ENCODE results near the gene C9orf78.
A peak's percentile ranks its signal among the peaks of the same experiment; 100 is the strongest.

The C9orf78 gene, protein sequence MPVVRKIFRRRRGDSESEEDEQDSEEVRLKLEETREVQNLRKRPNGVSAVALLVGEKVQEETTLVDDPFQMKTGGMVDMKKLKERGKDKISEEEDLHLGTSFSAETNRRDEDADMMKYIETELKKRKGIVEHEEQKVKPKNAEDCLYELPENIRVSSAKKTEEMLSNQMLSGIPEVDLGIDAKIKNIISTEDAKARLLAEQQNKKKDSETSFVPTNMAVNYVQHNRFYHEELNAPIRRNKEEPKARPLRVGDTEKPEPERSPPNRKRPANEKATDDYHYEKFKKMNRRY

DNA sequence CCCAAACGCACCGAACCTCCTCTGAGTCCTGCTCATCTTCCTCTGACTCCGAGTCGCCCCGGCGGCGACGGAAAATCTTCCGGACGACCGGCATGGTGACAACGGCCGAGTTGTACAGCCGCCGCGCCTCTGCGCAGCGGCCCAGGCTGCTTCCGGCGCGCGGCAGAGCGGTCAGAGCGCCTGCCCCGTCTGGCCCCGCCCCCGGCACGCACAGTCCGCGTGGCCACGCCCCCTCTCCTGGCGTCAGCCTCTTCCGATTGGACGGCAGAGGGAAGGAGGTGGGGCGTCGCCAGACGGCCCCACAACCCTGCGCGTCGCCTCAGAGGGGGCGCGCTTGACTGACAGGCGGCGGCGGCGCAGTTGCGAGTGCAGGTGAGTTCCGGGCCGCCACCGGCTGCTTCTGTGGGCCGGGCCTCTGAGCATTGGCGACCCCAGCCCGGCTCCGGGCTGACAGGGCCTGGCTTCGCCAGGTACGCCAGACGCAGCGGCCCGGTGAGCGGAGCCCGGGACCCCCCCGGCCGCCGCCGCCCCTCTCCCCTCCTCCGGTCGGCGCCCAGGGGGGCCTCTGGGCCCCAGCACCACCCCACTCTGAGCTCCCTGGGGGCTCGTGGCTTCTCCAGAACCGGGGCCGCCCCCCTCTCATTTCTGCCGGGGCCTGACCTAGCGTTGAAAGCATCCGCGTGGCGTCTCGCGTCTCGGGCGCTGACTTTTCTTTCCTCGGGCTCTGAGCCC lies at the start of gene C9orf78, which contains the start of gene USP20:
Gene C9orf78, minus strand, starts transcription at position 148 of the 732 bp plus-strand sequence. Its CDS starts 54 bp downstream, at position 94.
Gene USP20, plus strand, starts transcription at position 331 of the 732 bp plus-strand sequence. CDS start 17,098 bp downstream, outside the sequence.
- peak; percentile 82 for DNase-seq (ENCODE audit: low read depth)

DNA sequence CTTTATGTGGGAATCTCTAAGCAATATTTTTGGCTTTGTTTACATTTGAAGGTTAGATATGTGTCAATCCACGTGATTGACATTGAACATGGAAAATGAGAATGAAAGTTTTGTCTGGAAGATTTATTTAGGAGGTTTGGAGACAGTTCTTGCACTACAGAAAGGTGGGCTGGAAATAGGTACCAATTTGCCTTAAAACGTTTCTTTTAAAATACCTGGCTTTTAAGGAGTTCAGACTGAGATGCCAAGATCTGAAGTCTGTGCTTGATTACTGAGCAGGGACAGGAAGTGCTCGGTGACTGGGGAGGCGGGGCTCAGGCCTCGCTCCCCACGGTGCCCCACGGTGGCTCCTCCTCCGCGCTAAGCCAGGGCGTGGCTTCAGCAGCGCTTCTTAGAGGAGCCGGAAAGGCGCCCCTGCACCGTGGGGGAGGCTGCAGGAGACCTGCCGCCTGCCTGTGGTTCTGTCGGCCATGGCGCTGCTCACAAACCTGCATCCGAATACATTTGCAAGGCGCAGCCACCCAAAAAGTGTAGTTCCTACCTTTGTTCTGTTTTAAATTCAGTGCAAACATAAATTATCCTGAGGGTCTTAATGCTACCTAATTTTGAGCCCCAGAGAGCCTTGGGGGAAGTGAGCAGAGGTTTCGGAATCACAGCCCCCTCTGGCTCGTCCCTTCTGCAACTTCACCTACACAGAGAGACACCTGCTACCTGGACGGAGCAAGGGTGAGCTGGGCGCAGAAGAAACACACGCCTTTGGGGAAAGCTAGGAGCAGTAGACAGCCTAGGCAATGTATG lies 49.3 kb upstream of the C9orf78 start:
- no peak for DNase-seq (ENCODE audit: low read depth)

DNA sequence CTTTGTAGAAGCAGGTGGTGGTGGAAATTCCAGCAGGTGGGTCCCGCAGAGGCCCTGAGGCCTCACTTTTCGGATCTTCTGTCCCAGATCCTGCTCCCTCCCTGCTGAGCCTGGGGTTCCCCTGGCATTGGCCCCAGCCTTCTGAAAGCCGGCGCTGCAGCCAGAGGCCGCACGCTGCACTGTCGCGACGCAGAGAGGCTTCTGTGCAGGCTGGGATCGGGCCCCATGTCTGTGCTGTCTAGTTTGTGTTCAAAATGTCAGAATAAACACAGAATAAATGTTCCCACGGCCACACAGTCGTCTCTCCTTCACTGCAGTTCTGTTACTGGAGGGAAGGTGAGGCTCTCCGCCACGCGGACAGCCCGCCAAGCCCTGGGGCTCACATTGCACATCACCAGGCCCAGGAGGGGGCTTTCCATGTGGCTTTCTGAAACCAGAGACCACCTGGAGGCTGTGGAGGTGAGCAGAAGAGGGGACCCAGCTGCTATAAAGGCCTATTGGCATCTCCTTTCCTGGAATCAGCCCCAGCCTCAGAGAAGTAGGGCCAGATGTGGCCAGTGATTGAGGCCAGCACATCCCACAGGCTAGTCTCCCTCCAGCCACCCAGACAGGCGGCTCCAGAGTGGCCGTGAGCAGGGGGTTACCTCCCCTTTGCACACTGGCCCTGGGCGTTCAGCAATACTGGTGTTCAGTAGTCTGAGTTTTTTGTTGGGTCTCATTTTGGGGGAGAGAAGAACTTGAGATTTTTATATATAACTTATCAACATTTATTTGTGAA lies 46.7 kb upstream of the C9orf78 start:
- DNase-seq (ENCODE audit: low read depth) = no peak

DNA sequence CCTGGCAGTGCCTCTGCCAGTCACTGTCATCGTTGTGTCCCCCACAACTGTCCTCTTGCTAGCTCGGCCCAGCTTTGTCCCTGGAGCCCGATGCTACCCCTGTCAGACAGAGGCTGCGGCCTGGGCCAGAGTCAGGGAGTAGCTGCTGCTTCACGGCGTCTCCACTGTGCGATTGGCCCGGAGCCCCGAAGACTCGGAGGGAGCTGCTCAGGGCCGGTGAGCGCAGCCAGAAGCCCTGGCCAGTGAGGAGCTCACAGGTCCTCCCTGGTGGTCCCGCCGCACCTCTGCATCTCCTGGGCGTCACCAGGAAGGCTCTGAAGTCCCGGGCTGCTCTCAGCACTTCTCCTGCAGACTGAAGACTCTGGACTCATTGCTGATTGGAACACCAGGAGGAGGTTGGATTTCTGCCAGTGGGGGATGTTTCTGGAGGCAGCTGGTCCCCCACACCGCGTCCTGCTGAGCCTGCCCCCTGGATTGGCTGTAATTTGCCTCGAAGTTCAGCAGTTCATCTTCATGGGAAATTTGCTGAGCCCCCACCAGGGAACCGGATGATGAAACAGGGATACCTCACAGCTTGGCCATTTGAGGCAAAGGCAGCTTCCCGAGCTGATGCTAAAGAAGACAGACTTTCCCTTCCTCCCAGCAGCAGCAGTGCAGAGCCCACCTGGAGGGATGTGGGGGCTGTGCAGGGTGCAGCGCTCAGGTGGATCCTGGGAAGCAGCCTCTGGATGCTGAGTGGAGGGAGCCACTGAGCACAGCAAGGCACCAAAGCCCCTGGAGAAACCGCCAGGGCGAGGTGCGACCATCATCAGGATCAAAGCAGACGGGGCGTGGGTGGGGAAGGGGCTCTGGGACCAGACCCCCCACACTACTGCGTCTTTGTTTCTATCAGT lies 45.8 kb upstream of the C9orf78 start:
- no peak for DNase-seq (ENCODE audit: low read depth)

DNA sequence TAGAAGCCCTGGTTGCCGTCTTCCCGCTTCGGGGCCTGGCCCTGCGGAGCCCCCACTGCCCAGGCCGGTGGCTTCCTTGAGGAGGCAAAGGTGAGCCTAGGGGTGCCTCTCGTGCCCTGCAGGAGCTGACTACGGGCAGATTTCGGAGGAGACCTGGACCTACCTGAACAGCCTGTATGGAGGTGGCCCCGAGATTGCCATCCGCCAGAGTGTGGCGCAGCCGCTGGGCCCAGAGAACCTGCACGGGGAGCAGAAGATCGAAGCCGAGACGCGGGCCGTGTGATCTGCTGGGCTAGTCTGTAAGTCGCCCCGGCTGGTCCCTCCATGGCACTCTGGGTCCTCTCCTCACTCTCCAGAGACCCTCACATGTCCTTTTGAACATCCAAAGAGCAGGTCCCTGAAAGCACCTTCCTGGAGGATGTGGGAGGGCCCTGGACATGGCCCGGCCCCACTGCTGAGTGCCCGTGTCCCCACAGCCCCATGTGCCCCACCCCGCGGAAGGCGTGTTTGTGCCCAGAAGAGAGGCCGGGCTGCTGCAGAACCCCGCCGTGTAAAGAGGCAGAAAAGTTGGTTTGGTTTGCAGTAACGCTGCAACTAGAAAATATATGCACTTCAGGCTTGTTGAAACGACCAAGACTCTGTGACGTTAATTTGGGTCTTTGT lies 45.0 kb upstream of the C9orf78 start:
- DNase-seq (ENCODE audit: low read depth) = no peak

DNA sequence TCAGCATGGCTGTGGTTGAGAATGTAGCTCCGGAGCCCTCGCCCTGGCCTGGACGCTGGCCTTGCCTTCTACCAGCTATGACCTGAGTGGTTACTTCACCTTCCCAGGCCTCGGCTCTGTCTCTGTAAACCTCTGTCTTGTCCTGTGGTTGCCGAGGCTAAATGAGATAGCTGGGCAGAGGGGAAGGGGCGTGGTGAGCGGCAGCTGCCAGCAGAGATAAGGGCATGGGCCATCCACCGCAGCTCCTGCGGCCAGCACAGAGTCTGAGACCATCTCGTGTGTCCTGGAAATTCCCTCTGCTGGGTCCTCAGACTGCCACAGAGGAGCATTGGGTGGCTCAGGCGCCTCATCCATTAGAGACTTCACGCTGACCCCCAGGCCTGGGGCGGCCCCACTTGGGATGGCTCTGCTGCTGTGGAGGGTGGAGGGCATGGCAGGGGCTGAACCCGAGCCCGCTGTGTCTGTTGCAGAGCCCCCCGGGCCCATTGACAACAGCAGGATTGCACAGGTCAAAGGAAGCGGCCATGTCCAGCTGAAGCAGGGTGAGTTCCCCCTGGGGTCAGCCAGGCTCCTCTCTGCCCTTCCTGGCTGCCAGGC lies 44.1 kb upstream of the C9orf78 start:
- no peak for DNase-seq (ENCODE audit: low read depth)

DNA sequence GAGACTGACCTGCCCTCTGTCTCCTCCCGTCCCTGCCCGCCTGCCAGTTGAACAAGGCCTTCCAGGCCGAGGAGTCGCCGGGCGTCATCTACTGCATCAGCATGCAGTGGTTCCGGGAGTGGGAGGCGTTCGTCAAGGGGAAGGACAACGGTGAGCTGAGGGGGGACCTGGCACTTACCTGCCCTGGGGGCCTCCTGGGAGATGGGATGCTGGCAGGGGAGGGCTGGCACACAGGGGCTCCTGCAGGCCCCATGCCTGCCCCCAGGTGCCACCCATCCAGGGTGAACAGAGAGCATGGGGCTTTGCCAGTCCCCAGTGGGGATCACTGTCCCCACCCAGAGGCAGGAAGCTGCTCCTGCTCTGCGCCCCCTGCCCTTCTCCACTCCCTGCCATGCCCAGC lies 43.2 kb upstream of the C9orf78 start:
- DNase-seq (ENCODE audit: low read depth) = no peak

DNA sequence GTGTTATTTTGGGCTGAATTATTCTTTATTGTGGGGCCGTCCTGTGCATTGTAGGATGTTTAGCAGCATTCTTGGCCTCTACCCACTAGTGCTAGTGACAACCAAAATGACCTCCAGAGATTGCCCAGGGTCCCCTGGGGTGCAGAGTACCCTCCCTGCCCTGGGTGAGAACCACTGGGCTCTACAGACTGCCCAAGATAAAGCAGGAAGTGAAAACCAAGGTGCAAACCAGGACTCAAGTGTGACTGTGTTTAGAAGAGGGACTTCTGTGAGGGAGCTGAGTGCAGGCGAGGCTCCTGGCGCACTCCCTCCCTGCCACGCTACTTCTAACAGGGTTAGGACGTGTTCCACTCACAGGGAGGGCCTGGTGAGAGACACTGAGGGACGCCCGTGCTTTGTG lies 41.7 kb upstream of the C9orf78 start:
- no peak for DNase-seq (ENCODE audit: low read depth)

DNA sequence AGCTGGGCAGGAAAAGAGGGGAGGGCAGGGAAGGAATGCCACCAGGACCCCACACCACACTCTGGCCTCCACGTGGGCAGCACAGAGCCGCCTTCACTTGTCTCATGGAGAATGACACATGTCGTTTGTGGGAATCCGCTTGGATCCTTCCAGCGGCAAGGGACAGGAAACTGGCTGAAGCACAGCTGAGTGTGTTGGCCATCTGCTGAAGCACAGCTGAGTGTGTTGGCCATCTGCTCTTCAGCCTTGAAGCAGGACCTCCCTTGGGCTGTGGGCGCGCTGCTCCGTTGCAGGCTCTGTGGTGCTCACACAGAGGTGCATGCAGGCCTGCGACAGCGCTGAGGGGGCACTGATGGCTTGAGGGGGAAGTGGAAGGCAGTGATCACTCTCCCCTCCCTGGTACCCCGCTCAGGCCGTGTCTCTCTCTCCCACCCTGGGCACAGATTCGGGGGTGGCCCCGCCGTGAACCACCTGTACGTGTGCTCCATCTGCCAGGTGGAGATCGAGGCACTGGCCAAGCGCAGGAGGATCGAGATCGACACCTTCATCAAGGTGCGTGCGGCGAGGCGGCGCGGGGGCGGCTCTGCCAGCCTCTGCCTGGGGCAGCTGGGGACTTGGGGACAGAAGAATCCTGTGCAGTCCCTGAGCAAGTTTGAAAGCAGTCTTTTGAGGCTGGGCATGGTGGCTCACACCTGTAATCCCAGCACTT lies 40.8 kb upstream of the C9orf78 start:
- DNase-seq (ENCODE audit: low read depth) = no peak

DNA sequence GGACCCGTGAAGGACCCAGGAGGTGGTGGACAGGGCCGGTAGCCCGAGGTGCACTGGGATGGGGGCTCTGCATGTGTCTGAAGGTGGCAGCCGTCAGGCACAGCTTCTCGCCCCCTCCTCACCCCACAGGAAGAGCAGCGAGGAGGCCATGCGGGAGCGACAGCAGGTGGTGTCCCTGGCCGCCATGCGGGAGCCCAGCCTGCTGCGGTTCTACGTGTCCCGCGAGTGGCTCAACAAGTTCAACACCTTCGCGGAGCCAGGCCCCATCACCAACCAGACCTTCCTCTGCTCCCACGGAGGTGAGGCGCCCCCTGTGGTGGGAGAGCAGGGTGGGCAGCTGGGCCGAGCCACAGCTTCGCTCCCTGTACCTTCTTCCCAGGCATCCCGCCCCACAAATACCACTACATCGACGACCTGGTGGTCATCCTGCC lies 40.1 kb upstream of the C9orf78 start:
- DNase-seq (ENCODE audit: low read depth) = no peak

DNA sequence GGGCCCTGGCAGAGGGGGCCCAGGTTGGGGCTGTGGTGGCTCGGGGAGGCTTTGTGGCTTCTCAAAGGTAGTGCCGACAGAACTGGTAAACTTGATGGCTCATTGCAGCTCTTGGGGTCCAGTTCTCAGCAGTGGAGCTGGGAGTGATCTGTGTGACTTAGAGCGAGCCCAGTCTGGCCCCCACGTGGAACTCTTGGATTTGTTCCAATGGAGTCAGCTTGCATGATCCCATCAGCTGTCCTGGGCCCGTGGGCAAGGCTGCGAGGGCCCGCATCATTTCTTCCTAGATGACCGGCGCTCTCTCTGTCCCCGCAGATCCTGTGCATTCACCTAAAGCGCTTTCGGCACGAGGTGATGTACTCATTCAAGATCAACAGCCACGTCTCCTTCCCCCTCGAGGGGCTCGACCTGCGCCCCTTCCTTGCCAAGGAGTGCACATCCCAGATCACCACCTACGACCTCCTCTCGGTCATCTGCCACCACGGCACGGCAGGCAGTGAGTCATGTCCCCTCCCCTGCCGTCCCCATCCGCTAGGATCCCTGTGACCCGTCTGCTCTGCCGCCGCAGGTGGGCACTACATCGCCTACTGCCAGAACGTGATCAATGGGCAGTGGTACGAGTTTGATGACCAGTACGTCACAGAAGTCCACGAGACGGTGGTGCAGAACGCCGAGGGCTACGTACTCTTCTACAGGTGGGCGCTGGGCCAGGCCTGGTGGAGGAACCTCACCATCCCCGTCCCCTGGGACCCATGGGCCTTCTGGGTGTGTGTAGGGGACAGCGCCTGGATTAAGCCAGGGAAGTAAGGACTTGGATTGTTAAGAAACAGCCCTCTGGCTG lies 39.4 kb upstream of the C9orf78 start:
- DNase-seq (ENCODE audit: low read depth) = no peak

DNA sequence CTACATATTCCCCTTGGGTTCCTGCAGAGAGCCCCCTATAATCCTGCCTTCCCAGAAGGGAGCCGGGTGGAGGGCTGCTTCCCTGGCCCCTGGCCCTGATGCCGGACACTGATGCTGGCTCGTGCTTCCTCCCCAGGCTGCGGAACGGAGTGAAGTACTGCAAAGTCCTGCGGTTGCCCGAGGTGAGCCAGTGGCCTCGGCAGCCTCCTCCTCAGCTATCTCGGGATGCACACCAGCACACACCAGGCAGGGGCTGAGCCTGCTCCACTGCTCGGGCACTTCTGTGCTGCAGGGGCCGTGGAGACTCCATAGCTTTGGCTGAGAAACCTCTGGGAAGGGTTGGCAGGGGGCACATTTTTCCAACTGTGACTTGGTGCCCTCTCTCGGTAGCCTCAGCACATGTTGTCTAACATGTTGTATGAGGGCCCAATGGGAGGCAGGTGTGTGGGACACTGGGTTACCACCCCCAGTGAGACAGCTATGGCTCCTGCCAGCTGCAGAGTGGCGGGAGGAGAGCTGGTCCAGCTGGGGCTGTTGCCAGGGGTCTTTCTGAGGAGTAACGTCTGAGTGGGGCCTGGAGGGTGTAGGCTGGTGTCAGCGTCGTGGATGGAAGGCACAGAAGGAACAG lies 38.6 kb upstream of the C9orf78 start:
- no peak for DNase-seq (ENCODE audit: low read depth)

DNA sequence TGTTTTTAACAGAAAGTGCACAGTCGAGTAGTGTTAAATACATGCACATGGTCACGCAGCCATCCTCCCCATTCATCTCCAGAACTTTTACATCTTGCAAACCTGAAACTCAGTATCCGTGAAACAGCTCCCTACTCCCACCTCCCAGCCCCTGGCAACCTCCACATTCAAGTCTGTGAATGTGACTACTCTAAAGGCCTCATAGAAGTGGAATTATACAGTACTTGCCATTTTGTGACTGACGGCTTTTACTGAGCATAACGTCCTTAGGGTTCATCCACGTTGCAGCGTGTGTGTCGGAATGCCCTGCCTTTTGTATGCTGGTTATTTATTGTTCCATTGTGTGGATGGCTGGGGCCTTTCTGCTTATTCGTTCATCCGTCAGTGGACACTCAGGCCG lies 36.0 kb upstream of the C9orf78 start:
- DNase-seq (ENCODE audit: low read depth) = no peak

DNA sequence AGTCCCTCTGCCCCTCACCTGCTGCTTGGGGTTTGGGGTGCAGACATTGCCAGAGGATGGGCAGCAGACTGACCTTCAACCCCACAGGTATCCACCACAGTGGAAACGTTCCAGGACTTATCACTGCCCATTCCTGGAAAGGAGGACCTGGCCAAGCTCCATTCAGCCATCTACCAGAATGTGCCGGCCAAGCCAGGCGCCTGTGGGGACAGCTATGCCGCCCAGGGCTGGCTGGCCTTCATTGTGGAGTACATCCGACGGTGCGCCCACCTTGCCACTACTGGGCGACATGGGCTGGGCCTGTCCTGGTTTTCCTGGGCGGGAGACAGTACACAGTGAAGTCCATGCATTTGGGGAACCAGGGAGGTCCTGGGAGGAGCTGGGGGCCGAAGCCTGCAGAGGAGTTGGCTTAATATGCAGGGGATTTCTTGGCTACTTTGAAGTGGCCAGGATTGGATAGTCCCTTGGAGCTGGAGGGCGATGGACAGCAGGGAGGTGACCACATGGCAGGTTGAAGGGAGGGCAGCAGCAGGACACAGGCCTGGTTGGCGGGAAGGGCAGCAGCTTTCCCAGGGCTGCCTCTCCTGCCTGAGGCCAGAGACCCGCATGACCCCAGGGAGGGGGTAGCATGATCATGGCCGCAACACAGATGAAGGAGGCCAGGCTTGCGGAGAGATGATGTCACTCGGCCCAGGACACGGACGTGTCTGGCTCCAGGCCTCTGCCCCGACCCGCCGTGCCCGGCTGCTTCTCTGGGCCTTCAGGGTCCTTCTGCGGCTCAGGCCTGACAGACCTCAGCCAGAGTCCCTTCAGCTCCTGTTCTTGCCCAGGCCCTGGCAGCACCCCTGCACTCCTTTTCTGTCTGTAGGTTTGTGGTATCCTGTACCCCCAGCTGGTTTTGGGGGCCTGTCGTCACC lies 34.8 kb upstream of the C9orf78 start:
- no peak for DNase-seq (ENCODE audit: low read depth)

DNA sequence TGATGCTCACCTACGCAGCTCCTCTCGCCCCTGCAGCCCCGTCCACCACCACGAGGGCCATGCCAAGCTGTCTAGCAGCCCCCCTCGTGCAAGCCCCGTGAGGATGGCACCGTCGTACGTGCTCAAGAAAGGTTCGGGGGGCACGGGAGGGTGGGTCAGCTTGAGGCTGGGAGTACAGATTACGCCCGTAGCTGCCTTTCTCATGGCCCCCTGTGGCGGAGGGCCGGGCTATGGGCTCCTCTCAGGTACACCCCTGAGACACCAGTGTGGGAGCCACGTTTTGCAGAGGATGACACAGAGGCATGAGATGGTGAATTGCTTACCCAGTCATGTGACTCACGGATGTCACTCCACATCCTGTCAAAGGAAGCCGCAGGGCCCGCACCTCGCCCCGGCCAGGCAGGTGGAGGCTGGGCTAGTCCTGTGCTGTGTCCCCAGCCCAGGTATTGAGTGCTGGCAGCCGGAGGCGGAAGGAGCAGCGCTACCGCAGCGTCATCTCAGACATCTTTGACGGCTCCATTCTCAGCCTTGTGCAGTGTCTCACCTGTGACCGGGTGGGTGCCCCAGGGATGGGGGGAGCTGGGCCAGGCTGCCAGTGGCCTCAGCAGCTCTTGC lies 33.9 kb upstream of the C9orf78 start:
- DNase-seq (ENCODE audit: low read depth) = no peak

All from HS-27A (cell line).